Stomach (tissue), 9 donors: Measurements from ENCODE around the gene CYB5R4. TPM values are rescaled to one million over a fixed set of nuclear protein-coding genes. Genes with fewer than 3 reads are reported as not detected.
"Not testable (repeated sequence)": the region's sequence is repeated elsewhere in the genome, so short reads cannot be mapped to it uniquely, and the experiment has no call there.

Experiments
- DNase-seq, 2 donors: peaks; one replicate each; pipeline versions ENCODE4 v3.0.0 to v3.0.0-alpha.2; 2013 to 2019
- H3K27ac ChIP-seq, 5 donors: fragments of 200-600 bp in 4 of 5; sonication (generic) in 4 of 5; one replicate each; pipeline ENCODE4 v1.5.1; 2013 to 2019; ENCODE audit warnings: mild to moderate bottlenecking in 1 of 5, moderate library complexity in 1 of 5
- H3K27me3 ChIP-seq, 3 donors: fragments of 200-600 bp; sonication (generic); one replicate each; pipeline ENCODE4 v1.5.1; 2017 to 2019; ENCODE audit warnings: mixed run types in 1 of 3
- H3K36me3 ChIP-seq, 4 donors: fragments of 200-600 bp; sonication (generic); 1 replicate in 3 of 4; 2 replicates in 1 of 4; pipeline ENCODE4 v1.5.1; 2016 to 2019
- H3K4me1 ChIP-seq, 4 donors: fragments of 200-600 bp; sonication (generic); one replicate each; pipeline ENCODE4 v1.5.1; 2016 to 2019
- H3K4me3 ChIP-seq, 4 donors: fragments of 200-600 bp; sonication (generic) in 3 of 4; one replicate each; pipeline ENCODE4 v1.5.1; 2016 to 2019; ENCODE audit warnings: mild to moderate bottlenecking in 1 of 4
- H3K9me3 ChIP-seq, 4 donors: fragments of 200-600 bp; sonication (generic); one replicate each; pipeline ENCODE4 v1.5.1; 2016 to 2019
- CTCF ChIP-seq, 7 experiments: fragments of 450-650 bp in 4 of 7; fragments of 200-600 bp in 3 of 7; sonication (generic) in 3 of 7; IDR thresholded peaks; one replicate each; pipeline ENCODE4 v1.5.1; 2016 to 2019; ENCODE audit warnings: antibody characterized with exemption in 7 of 7, control low read depth in 2 of 7, mild to moderate bottlenecking in 1 of 7
- EP300 ChIP-seq: sonication (generic); formaldehyde crosslinking; IDR thresholded peaks from one replicate; pipeline ENCODE4 v1.6.1; 2017; ENCODE audit warnings: antibody characterized with exemption
- POLR2A ChIP-seq, 4 donors: fragments of 450-650 bp; IDR thresholded peaks; one replicate each; pipeline ENCODE4 v1.6.1; 2016; ENCODE audit warnings: antibody characterized with exemption in 4 of 4, control low read depth in 2 of 4, mild to moderate bottlenecking in 1 of 4, moderate library complexity in 1 of 4
- POLR2AphosphoS5 ChIP-seq, 3 donors: sonication (generic); formaldehyde crosslinking; IDR thresholded peaks; one replicate each; pipeline ENCODE4 v1.6.1; 2016; ENCODE audit warnings: antibody characterized with exemption in 3 of 3
- WGBS, 5 donors: extraction: QIAGEN DNeasy Blood & Tissue Kit in 3 of 5; methylation state at CpG; one replicate each; pipeline versions ENCODE4 v1.1.5 to v1.1.7; 2013 to 2018; 5-methylcytosine and 5-hydroxymethylcytosine counted together
- intact Hi-C: fragments of 100-400 bp; cut with DNase I; formaldehyde crosslinking; loops from one replicate; pipeline ENCODE4 v1.15.1; 2023; ENCODE audit warnings: low total_unique reads
- polyA plus RNA-seq, 3 donors: library from polyadenylated mRNA; stranded (reverse); fragments of 200-250 nt; gene quantifications; one replicate each; pipeline ENCODE4 v1.2.3, GENCODE V29; 2013
- total RNA-seq, 5 donors: library from RNA; depleted of rRNA; stranded (reverse); fragments of >200 nt; gene quantifications; one replicate each; pipeline versions ENCODE4 v1.1.0 to v1.2.3, GENCODE V29; 2014 to 2016
- donor health status: healthy with polysubstance abuse.
- donor health status: Bipolar disorder and iron deficiency.
- donor health status: healthy.

Gene CYB5R4
- total and polyA plus RNA-seq, 8 donors, result 0.89 to 50.7 (median 12.4) TPM

GRCh38 chr6:83893024-83893423 lies 33.5 kb downstream of the CYB5R4 start:
- peaks cover 0 to 15% (median 5%) of the 10 kb centered on the region in 4 donors for H3K4me1 ChIP-seq
- intact Hi-C loops, result no loop called here
- TF ChIP-seq CTCF (IDR thresholded peaks at IDR 0.05) (no peak), POLR2A (IDR thresholded peaks at IDR 0.05) (no peak), POLR2AphosphoS5 (IDR thresholded peaks at IDR 0.05) (no peak), EP300 (no peak)
- H3K9me3 ChIP-seq, result no peaks in the 10 kb centered on the region
- H3K27ac ChIP-seq, result no peak overlapping the region
- peaks cover 0 to 7% (median 2%) of the 10 kb centered on the region in 4 donors for H3K36me3 ChIP-seq
- H3K27me3 ChIP-seq, result no peaks in the 10 kb centered on the region
- WGBS, 5 donors, result 69 to 98% (median 95%) methylated on average over 1 of the region's 1 CpG
- no peak overlapping the region for H3K4me3 ChIP-seq
- no peak for DNase-seq

GRCh38 chr6:83897094-83897493 lies 37.6 kb downstream of the CYB5R4 start:
- H3K4me1 ChIP-seq, result peaks cover 0 to 11% (median 5%) of the 10 kb centered on the region in 4 donors
- H3K9me3 ChIP-seq, H3K4me3 ChIP-seq, H3K36me3 ChIP-seq, DNase-seq, H3K27ac ChIP-seq, intact Hi-C loops, H3K27me3 ChIP-seq: not testable (repeated sequence)
- 95 to 100% methylated on average over 2 of the region's 2 CpGs; no CpG with 5 or more reads in 3 of the 5 donors for WGBS, 5 donors

- Histone ChIP-seq H3K4me1 (no peaks in the 10 kb centered on the region), H3K27me3 (no peaks in the 10 kb centered on the region), H3K9me3 (no peaks in the 10 kb centered on the region), H3K4me3 (no peak overlapping the region), H3K27ac (no peak overlapping the region), H3K36me3 (no peaks in the 10 kb centered on the region)
- no peak for TF ChIP-seq POLR2AphosphoS5 (IDR thresholded peaks at IDR 0.05)
- no peak for TF ChIP-seq EP300
- no peak for TF ChIP-seq POLR2A (IDR thresholded peaks at IDR 0.05)
- TF ChIP-seq CTCF (IDR thresholded peaks at IDR 0.05), result no peak
- intact Hi-C loops, result no loop called here
- 88 to 100% (median 94%) methylated on average over 1 of the region's 1 CpG for WGBS, 5 donors
- DNase-seq, result no peak
Measured at GRCh38 chr6:83901624-83902023, 42.1 kb downstream of the CYB5R4 start.

- Histone ChIP-seq H3K4me3 (no peak overlapping the region), H3K4me1 (no peaks in the 10 kb centered on the region), H3K27me3 (no peaks in the 10 kb centered on the region), H3K27ac (no peak overlapping the region), H3K36me3 (no peaks in the 10 kb centered on the region), H3K9me3 (no peaks in the 10 kb centered on the region)
- TF ChIP-seq POLR2A (IDR thresholded peaks at IDR 0.05) (no peak), POLR2AphosphoS5 (IDR thresholded peaks at IDR 0.05) (no peak), CTCF (IDR thresholded peaks at IDR 0.05) (no peak), EP300 (no peak)
- no peak for DNase-seq
- intact Hi-C loops, result no loop called here
- WGBS, 5 donors, result 84 to 94% (median 91%) methylated on average over 4 of the region's 4 CpGs
Measured at GRCh38 chr6:83904395-83904794, 44.9 kb downstream of the CYB5R4 start.

GRCh38 chr6:83905648-83906047 lies 46.2 kb downstream of the CYB5R4 start:
- WGBS, 5 donors, result 88 to 100% (median 100%) methylated on average over 3 to 4 of the region's 4 CpGs
- intact Hi-C loops, result no loop called here
- Histone ChIP-seq H3K27ac (no peak overlapping the region), H3K36me3 (peaks cover 0 to 6% (median 0%) of the 10 kb centered on the region in 4 donors), H3K9me3 (no peaks in the 10 kb centered on the region), H3K4me3 (no peak overlapping the region), H3K4me1 (no peaks in the 10 kb centered on the region), H3K27me3 (no peaks in the 10 kb centered on the region)
- DNase-seq, result no peak
- TF ChIP-seq POLR2AphosphoS5 (IDR thresholded peaks at IDR 0.05), result no peak
- no peak for TF ChIP-seq EP300
- no peak for TF ChIP-seq POLR2A (IDR thresholded peaks at IDR 0.05)
- no peak for TF ChIP-seq CTCF (IDR thresholded peaks at IDR 0.05)

GRCh38 chr6:83907623-83908390 lies 48.3 kb downstream of the CYB5R4 start:
- H3K4me1 ChIP-seq, H3K9me3 ChIP-seq, DNase-seq, H3K4me3 ChIP-seq, H3K27ac ChIP-seq, H3K27me3 ChIP-seq, H3K36me3 ChIP-seq, intact Hi-C loops: not testable (repeated sequence)
- 86 to 90% (median 89%) methylated on average over 5 of the region's 5 CpGs for WGBS, 5 donors
